Measurements from ENCODE around the gene PLAC8L1.

Gene PLAC8L1

GRCh38 chr5:146040527-146040926 is 64.8 kb downstream of the PLAC8L1 start:
- no peak for DNase-seq

GRCh38 chr5:146039420-146039819 is 66.0 kb downstream of the PLAC8L1 start:
- no peak for DNase-seq

- DNase-seq, result no peak
Observed at GRCh38 chr5:146034605-146035004, 70.8 kb downstream of the PLAC8L1 start.
